Lower leg skin (tissue), 3 donors: Measurements from ENCODE around the gene TXNRD3.

Experiments used
- CTCF ChIP-seq, 3 donors: fragments of 450-650 bp; IDR thresholded peaks; one replicate each; pipeline ENCODE4 v1.5.1; 2016; ENCODE audit warnings: antibody characterized with exemption in 3 of 3, mild to moderate bottlenecking in 3 of 3, moderate library complexity in 2 of 3
- POLR2A ChIP-seq, 2 donors: fragments of 450-650 bp; IDR thresholded peaks; one replicate each; pipeline ENCODE4 v1.6.1; 2016 to 2017; ENCODE audit warnings: antibody characterized with exemption in 2 of 2, mild to moderate bottlenecking in 1 of 2, moderate library complexity in 1 of 2

GRCh38 chr3:126618760-126619159 is 36.2 kb downstream of the TXNRD3 start:
- TF ChIP-seq POLR2A (IDR thresholded peaks at IDR 0.05): no peak
- no peak for TF ChIP-seq CTCF (IDR thresholded peaks at IDR 0.05)
